GM10248 (cell line): ENCODE measurements around the gene PGAP3.

Experiments
- CTCF ChIA-PET: fragments of 300-600 bp; sonication (Branson Sonifier 250); formaldehyde crosslinking; extraction: SDS; loops from one replicate; lab custom pipeline; 2021; ENCODE audit warnings: antibody characterized with exemption; lab: Yijun Ruan, JAX
- POLR2A ChIA-PET: fragments of 350-650 bp; sonication (Branson Sonifier 250); formaldehyde crosslinking; extraction: SDS; loops from one replicate; lab custom pipeline; 2020; ENCODE audit warnings: antibody characterized with exemption; lab: Yijun Ruan, JAX
- DNase-seq: peaks from one replicate; pipeline ENCODE4 v3.0.0; 2012; ENCODE audit errors: extremely low spot score
- CTCF ChIP-seq: IDR thresholded peaks from 2 replicates; pipeline ENCODE4 v1.5.1; 2012; ENCODE audit warnings: mild to moderate bottlenecking, low read depth; ENCODE audit errors: extremely low read depth, missing control alignments, control extremely low read depth

Gene PGAP3

DNA sequence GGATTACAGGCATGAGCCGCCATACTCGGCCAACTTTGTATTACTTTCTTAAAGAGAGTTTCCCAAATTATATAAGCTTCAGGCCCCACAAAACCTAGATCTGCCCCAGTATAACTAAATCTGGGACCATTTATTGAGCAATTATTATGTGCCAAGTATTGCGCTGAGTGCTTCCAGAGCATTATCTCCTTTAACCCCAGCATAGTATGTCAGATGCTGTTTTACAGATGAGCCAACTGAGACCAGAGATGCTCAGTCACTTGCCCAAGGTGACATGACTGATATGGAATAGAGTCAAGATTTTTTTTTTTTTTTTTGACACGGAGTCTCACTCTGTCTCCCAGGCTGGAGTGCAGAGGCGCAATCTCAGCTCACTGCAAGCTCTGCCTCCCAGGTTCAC, 10.1 kb upstream of the PGAP3 start:
- ChIA-PET CTCF (interaction anchor here (0.7 to 2.2 kb wide), 6 partner anchors 10 to 401 kb away, joined by 3 to 6 read pairs (median 4); partner anchors contain the start of gene PGAP3), POLR2A (no interaction called here)
- DNase-seq = no peak
- no peak for TF ChIP-seq CTCF

GRCh38 chr17:39696731-39697130, 8.9 kb upstream of the PGAP3 start:
- ChIA-PET POLR2A (no interaction called here), CTCF (interaction anchor here (1.6 to 2.2 kb wide), 6 partner anchors 9 to 75 kb away, joined by 3 to 12 read pairs (median 6); partner anchors contain the start of genes MIEN1 and PGAP3)
- no peak for TF ChIP-seq CTCF
- no peak for DNase-seq

DNA sequence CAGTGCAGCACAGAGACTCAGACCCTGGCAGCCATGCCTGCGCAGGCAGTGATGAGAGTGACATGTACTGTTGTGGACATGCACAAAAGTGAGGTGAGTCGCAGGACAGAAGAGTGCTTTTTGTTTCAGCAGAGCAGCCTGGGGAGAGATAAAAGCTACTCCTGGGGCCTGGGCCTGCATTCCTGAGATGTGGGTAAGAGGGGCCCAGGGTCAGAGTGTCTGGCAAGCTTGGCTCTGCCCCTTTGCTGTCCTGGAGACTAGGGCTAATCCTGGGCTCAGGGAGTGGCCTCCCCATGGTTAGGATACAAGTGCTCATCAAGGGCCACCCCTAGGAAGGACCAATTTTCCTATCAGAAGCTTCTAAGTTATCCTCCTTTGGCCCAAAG, 7.2 kb upstream of the PGAP3 start:
- POLR2A ChIA-PET = interaction anchor here (0.6 kb wide), 1 partner anchor 28 kb away, joined by 4 read pairs; no protein-coding TSS in a partner anchor
- CTCF ChIA-PET = interaction anchor here (0.7 to 2.7 kb wide), 5 partner anchors 9 to 41 kb away, joined by 3 to 12 read pairs (median 4); no protein-coding TSS in a partner anchor
- TF ChIP-seq CTCF = no peak
- no peak for DNase-seq

- no peak for DNase-seq
- TF ChIP-seq CTCF = no peak
- ChIA-PET CTCF (interaction anchor here (1.4 to 2.7 kb wide), 4 partner anchors 8 to 41 kb away, joined by 3 to 12 read pairs (median 6); no protein-coding TSS in a partner anchor), POLR2A (no interaction called here)
Observed at GRCh38 chr17:39694593-39694992, 6.7 kb upstream of the PGAP3 start.

DNA sequence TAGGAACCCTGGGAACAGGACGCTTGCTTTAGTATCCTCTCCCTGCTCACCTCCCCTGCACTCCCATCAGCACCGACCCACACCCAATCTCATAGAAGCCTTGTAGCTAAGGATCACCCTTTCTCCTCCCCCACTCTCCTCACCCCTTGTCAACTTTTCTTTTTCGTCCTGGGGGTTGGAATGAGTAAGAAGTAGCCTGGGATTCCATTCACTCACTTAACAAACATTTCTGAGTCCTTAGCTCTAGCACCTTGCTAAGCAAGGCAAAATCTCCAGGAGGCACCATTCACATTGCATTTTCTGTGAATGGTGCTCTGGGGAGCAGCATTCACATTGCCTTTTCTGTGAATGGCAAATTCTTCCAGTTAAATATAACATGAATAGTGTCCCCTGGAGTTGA, 1.1 kb upstream of the PGAP3 start:
- ChIA-PET POLR2A (interaction anchor here (0.6 to 0.7 kb wide), 2 partner anchors 31 to 44 kb away, joined by 4 to 5 read pairs; no protein-coding TSS in a partner anchor), CTCF (interaction anchor here (1.3 to 3.0 kb wide), 5 partner anchors 8 to 67 kb away, joined by 5 to 15 read pairs (median 7); partner anchors contain the start of gene MIEN1)
- DNase-seq = no peak
- TF ChIP-seq CTCF = no peak

DNA sequence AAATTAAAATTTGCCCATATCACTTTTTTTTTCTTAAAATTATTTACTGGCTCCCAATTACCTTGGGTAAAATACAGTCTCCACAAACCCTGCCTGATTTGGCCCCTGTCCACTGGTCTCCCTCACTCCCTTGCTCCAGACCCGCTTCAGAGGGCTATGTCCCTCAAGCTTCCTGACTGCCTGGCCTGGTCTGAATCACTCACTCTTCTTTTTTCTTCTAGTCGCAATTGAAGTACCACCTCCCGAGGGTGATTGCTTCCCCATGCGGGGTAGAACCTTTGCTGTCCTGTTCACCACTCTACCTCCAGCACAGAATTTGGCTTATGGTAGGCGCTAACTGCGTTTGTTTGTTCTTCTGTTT, 598 bp upstream of the PGAP3 start:
- no peak for TF ChIP-seq CTCF
- POLR2A ChIA-PET = interaction anchor here (0.5 to 0.9 kb wide), 2 partner anchors 12 to 29 kb away, joined by 3 to 5 read pairs; no protein-coding TSS in a partner anchor
- CTCF ChIA-PET = interaction anchor here (1.0 to 3.0 kb wide), 10 partner anchors 9 to 67 kb away, joined by 3 to 15 read pairs (median 6); partner anchors contain the start of genes MIEN1 and PNMT
- no peak for DNase-seq
